Measurements from ENCODE around the gene CTSW. TPM values are rescaled to one million over a fixed set of nuclear protein-coding genes. Genes with fewer than 3 reads are reported as not detected.

Gene CTSW
- total and polyA plus RNA-seq, 2 donors (not counting 1 experiment from before 2014, with no cell fraction given) = 0.84 to 4.6 TPM

GRCh38 chr11:65843811-65844210 is 35.8 kb upstream of the CTSW start:
- H2AFZ ChIP-seq (ENCODE audit: insufficient read depth, low read depth, low read length, poor library complexity, severe bottlenecking) = no peak overlapping the region
- WGBS (ENCODE audit: insufficient coverage) = no CpG with 5 or more reads among the region's 3 CpGs
- H3K9me3 Mint-ChIP-seq (ENCODE audit: insufficient read depth) = no peaks in the 10 kb centered on the region
- no peak for DNase-seq
- no peaks in the 10 kb centered on the region for H3K9me3 ChIP-seq (ENCODE audit: control extremely low read depth in 1 of 3, control insufficient read depth in 2 of 3, insufficient read depth in 1 of 3, low read length in 2 of 3)
- ChIA-PET POLR2A (no interaction called here), CTCF (no interaction called here)
- no peaks in the 10 kb centered on the region for H3K79me2 ChIP-seq (ENCODE audit: control insufficient read depth, insufficient read depth, low read length)
- TF ChIP-seq EZH2 (IDR thresholded peaks at IDR 0.05; ENCODE audit: borderline replicate concordance, insufficient read depth, low read depth, low read length, poor library complexity, severe bottlenecking) = no peak
- no peak for TF ChIP-seq CTCF (IDR thresholded peaks at IDR 0.05)
- H3K36me3 ChIP-seq (replicated peaks in 1 of 2; ENCODE audit: control extremely low read depth in 1 of 2, control insufficient read depth in 1 of 2, extremely low read depth in 1 of 2, insufficient read depth in 2 of 2, low read length in 1 of 2) = no peaks in the 10 kb centered on the region
- no peak overlapping the region for H3K27ac ChIP-seq (ENCODE audit: low read length in 2 of 2)
- H3K4me1 Mint-ChIP-seq = no peaks in the 10 kb centered on the region
- ATAC-seq (ENCODE audit: low read depth) = no peak
- H3K27me3 Mint-ChIP-seq = no peaks in the 10 kb centered on the region
- H3K27me3 ChIP-seq (replicated peaks in 1 of 4; ENCODE audit: control extremely low read depth in 1 of 4, control insufficient read depth in 3 of 4, insufficient read depth in 4 of 4, low read length in 3 of 4) = no peaks in the 10 kb centered on the region
- H3K9ac ChIP-seq (ENCODE audit: low read length) = no peak overlapping the region
- H3K27ac Mint-ChIP-seq = no peak overlapping the region
- no peak overlapping the region for H3K4me3 ChIP-seq (ENCODE audit: control extremely low read depth in 1 of 5, extremely low read depth in 1 of 5, insufficient read depth in 1 of 5, low read depth in 2 of 5, low read length in 4 of 5)
- H3K4me1 ChIP-seq (ENCODE audit: control insufficient read depth in 2 of 2, insufficient read depth in 2 of 2, low read length in 2 of 2) = no peaks in the 10 kb centered on the region
- intact Hi-C loops (cut with micrococcal nuclease) = no loop called here
- no peaks in the 10 kb centered on the region for H4K20me1 ChIP-seq (ENCODE audit: control insufficient read depth, insufficient read depth, low read length, poor library complexity, severe bottlenecking)
- no peak overlapping the region for H3K4me3 Mint-ChIP-seq
- no peak overlapping the region for H3K4me2 ChIP-seq (replicated peaks; ENCODE audit: low read depth, low read length, poor library complexity, severe bottlenecking)

- no peak overlapping the region for H3K9ac ChIP-seq (ENCODE audit: low read length)
- DNase-seq (no peak), ATAC-seq (ENCODE audit: low read depth) (no peak)
- H3K4me1 ChIP-seq (ENCODE audit: control insufficient read depth in 2 of 2, insufficient read depth in 2 of 2, low read length in 2 of 2) = no peaks in the 10 kb centered on the region
- no peaks in the 10 kb centered on the region for H4K20me1 ChIP-seq (ENCODE audit: control insufficient read depth, insufficient read depth, low read length, poor library complexity, severe bottlenecking)
- POLR2A ChIA-PET = interaction anchor here (0.7 kb wide), 1 partner anchor 15 kb away, joined by 4 read pairs; no protein-coding TSS in a partner anchor
- H3K4me3 ChIP-seq (ENCODE audit: control extremely low read depth in 1 of 5, extremely low read depth in 1 of 5, insufficient read depth in 1 of 5, low read depth in 2 of 5, low read length in 4 of 5) = no peak overlapping the region
- H3K27ac ChIP-seq (ENCODE audit: low read length in 2 of 2) = no peak overlapping the region
- CTCF ChIA-PET = interaction anchor here (1.1 kb wide), 1 partner anchor 19 kb away, joined by 4 read pairs; no protein-coding TSS in a partner anchor
- H3K27ac Mint-ChIP-seq = no peak overlapping the region
- TF ChIP-seq EZH2 (IDR thresholded peaks at IDR 0.05; ENCODE audit: borderline replicate concordance, insufficient read depth, low read depth, low read length, poor library complexity, severe bottlenecking) (no peak), CTCF (IDR thresholded peaks at IDR 0.05) (no peak)
- H3K27me3 ChIP-seq (replicated peaks in 1 of 4; ENCODE audit: control extremely low read depth in 1 of 4, control insufficient read depth in 3 of 4, insufficient read depth in 4 of 4, low read length in 3 of 4) = no peaks in the 10 kb centered on the region
- H3K36me3 ChIP-seq (replicated peaks in 1 of 2; ENCODE audit: control extremely low read depth in 1 of 2, control insufficient read depth in 1 of 2, extremely low read depth in 1 of 2, insufficient read depth in 2 of 2, low read length in 1 of 2) = no peaks in the 10 kb centered on the region
- H3K9me3 ChIP-seq (ENCODE audit: control extremely low read depth in 1 of 3, control insufficient read depth in 2 of 3, insufficient read depth in 1 of 3, low read length in 2 of 3) = no peaks in the 10 kb centered on the region
- no peak overlapping the region for H2AFZ ChIP-seq (ENCODE audit: insufficient read depth, low read depth, low read length, poor library complexity, severe bottlenecking)
- H3K4me3 Mint-ChIP-seq = no peak overlapping the region
- no peaks in the 10 kb centered on the region for H3K9me3 Mint-ChIP-seq (ENCODE audit: insufficient read depth)
- no peaks in the 10 kb centered on the region for H3K27me3 Mint-ChIP-seq
- no peaks in the 10 kb centered on the region for H3K79me2 ChIP-seq (ENCODE audit: control insufficient read depth, insufficient read depth, low read length)
- no peak overlapping the region for H3K4me2 ChIP-seq (replicated peaks; ENCODE audit: low read depth, low read length, poor library complexity, severe bottlenecking)
- H3K4me1 Mint-ChIP-seq = no peaks in the 10 kb centered on the region
- 97% methylated on average over 6 of the region's 10 CpGs for WGBS (ENCODE audit: insufficient coverage)
- intact Hi-C loops (cut with micrococcal nuclease) = no loop called here
Observed at GRCh38 chr11:65844231-65844872, 35.3 kb upstream of the CTSW start.

Measured in B cell (primary cell).